DMS53 treated with DMSO at 0.1 percent for 48 hours (cell line): ENCODE measurements around the gene NYNRIN.

Source experiments
- DNase-seq: peaks from one replicate; lab custom pipeline; 2025; ENCODE audit not compliant: unreplicated experiment; lab: John Stamatoyannopoulos, UW

Gene NYNRIN

DNA sequence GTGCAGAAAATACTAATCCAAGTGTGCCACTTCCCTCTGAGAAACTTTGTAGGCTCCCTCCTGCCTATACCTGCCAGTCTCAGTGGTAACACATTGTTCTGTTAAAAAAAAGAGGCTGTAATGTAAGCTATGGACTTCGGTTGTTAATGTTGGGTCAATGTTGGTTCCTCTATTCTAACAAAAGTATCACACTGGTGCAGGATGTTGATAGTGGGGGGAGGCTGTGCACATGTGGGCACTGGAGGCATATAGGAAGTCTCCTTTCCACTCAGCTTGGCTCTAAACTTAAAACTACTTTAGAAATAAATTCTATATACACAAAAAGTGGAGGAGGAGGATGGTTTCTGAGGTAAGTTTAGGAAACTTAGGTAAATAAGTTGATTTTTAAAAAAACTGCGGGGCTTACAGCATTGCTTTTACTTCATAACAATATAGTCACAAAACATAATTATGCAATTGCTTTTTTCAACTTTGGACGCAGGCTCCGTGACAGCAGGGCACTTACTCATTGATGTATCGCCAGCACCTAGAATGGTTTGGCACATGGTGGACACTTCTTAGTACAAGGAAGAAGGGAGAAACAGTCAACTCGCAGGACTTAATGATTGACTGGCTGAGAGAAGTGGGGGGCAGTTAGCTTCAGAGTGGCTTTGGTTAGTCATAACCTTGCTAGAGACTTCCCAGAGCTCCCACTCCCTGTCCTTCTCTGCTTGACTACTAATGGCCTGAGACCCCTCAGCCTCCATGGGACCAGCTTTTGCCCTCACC is 7.9 kb upstream of the NYNRIN start:
- DNase-seq, result no peak

DNA sequence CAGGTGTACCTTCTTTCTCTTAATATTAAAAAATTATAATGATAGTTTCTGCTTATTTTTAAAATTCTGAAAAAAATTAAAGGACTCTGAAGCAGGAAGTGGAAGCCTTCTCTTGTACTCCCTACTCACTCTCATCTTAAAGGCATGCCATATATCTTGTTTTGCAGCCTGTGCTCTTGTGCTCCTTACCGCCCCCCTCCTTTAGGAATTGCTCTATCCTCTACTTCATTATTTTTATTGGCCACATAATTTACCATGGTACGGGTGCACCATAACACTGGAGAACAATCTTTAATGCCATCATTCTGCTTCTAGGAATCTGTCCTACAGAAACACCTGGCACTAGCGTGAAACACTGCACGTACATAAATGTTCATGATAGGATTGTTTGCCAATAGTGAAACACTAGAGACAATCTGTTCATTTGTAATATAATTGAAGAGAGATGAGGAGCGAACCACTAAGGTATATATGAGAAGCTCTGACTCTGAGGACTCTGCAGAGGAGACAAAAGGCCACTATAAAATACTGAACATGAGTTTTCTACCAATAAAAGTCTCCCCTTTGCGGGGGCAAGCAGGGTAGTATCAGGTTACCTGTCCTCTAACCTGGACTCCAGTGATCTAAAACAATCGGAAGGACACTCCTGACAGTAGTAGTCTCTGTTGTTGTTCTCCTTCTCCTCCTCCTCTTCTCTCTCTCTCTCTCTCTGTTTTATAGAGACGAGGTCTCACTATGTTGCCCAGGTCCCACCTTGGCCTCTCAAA is 6.3 kb upstream of the NYNRIN start:
- DNase-seq, result peak; percentile 86

DNA sequence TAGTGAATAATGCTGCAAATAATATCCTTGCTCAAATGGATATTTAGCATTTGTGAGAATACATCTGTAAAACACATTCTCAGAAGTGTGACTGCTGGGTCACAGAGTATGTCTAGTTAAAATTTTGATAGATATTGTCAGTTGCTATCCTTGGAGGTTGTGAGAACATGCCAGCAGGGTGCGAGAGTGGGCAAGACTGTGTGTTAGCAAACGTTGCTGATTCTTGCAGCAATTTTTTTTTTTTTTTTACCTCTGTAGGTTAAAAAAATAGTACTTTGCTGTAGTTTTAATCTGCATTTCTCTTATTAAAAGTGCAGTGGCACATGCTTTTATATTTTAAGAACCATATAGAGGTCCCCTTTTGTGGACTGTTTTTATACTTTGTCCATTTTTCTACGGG is 4.5 kb upstream of the NYNRIN start:
- no peak for DNase-seq

DNA sequence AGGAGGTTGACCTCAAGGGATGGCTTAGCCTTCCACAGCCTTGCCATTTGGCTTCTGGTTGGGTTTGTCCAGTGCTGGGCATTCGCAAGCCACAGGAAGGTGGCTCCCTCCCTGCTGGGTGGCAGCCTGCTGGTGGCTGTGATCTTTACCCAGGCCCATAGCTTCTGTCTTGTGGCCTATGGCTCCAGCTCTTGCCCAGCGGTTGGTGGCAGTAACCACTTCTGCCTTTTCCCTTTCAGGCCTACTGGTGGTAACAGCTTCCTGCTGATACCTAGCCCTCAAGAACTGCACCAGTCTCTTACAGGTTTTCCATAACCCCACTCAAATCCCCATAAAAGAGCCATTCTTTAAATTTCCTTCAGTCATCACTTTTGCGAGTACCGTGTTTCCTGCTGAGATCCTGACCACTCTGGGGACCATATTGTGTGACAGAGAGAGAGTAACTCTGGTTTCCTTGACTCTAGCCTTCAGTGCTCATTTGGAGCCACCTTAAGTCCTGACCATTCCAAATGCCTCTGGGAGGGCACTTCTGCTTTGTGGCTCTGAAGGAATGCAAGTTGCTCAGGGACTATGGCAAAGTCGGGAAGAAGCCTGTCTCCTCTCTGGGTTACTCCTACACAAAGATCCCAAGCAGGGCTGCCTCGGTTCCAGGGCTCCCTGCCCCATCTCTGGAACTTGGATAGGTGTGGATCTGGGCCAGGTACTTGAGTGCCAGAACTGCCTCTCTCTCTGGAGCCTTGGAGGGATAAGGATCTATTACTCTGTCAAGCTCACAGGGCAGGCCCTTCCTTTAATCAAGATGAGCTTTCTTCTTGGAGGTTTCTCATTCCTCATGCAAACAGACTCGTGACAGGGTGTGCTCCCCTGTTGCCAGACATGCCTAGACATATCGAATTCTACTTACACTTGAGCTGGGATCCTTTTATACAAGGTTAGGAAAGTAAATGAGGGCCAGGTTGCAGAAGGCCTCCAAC is 2.9 kb upstream of the NYNRIN start:
- DNase-seq, result no peak

DNA sequence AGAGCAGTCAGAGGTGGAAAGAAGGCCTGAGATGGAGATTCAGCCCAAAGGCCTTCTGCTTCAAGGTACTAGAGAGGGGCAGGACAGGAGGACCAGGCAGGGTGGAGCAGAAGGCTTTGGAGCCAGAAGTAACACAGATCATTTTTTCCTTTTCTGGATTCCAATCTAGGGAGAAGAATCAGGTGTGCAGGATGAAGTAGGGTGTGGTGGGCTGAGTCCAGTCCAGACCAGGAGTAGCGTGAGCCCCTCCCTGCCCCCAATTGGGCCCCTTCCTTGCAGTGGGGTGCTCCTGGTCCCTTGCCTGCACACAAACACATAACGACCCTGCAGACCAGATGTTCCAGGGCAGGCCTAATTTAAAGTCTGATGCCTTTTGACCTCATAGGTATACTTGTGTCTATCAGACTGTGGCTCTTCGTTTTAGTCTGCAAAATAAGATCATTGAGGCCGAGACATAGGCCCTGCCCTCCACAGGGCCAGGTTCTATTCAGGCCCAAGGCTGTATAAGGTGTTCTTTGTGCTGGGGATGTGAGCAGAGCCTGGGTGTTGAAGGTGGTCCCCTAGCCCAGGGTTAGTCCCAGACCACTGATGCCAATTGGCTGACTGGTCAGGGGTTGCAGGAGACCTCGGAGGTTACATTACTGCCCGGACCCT is 1.0 kb upstream of the NYNRIN start:
- DNase-seq, result no peak

DNA sequence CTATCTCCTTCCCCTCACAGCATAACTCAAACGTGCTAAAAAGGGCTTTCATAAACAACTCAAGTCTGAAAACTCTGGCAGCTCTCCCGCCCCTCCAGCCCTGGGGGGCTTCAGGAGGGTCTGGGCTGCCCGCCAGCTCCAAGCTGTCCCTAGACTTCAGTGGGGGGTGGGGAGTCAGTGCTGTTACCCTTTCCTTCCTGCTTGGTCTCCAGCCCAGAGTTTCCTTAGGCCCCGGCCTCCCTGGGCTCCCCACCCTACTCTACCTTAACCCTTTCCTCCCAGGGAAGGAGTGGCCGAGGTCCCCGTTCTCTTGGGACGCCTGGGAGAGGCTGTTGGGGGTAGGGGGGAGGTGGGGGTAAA is 530 bp upstream of the NYNRIN start:
- no peak for DNase-seq

DNA sequence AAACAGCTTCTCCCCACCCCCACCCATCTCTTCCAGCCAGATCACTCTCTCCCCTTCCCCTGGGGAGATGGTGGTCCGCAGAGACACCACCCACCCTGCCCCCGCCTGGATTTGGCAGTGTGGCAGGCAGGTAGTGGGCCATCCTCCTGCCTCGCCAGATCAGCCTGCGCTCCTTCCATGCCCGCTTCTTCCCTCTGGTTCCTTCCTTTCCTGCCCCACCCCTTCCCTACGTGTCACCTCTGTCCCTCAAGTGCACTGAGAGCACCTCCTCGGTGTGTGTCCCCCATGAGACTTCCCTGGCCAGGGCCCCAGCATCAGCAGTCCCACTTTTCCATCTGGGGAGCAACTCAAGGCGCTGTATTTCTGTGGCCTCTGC is 632 bp downstream of the NYNRIN start:
- DNase-seq, result no peak

DNA sequence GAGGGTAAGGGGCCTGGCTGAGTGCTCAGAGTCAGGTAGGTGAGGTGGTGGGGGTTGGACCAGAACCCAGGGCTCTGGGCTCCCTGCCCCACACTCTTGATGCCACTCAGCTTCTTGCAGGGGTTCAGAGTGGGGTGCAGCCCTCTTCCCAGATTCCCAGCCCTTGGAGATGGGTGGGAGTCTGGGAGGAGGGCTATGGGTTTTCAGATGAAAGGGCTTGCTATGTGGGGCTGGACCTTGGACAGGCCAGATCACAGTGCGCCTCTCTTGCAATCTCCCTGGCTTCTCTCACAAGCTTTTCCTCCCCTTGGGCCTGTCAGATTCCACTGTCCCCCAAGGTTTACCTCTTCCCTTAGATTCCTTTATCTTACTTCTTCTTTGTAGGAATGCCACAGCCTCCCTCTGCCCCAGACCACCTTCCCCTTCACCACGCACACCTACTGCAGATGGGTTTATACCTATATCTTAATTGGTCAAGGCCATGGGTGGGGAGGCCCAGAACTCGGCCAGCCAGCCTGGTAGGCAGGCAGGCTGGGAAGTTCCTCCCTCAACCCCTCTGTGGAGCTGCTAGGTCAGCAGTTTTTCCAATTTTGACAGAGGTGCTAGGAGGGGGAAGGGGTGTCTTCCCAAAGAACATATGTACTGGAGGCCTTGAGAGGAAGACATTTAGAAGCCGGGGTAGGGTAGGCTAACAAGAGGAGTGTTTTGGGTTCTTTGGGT is 1.4 kb downstream of the NYNRIN start:
- no peak for DNase-seq

DNA sequence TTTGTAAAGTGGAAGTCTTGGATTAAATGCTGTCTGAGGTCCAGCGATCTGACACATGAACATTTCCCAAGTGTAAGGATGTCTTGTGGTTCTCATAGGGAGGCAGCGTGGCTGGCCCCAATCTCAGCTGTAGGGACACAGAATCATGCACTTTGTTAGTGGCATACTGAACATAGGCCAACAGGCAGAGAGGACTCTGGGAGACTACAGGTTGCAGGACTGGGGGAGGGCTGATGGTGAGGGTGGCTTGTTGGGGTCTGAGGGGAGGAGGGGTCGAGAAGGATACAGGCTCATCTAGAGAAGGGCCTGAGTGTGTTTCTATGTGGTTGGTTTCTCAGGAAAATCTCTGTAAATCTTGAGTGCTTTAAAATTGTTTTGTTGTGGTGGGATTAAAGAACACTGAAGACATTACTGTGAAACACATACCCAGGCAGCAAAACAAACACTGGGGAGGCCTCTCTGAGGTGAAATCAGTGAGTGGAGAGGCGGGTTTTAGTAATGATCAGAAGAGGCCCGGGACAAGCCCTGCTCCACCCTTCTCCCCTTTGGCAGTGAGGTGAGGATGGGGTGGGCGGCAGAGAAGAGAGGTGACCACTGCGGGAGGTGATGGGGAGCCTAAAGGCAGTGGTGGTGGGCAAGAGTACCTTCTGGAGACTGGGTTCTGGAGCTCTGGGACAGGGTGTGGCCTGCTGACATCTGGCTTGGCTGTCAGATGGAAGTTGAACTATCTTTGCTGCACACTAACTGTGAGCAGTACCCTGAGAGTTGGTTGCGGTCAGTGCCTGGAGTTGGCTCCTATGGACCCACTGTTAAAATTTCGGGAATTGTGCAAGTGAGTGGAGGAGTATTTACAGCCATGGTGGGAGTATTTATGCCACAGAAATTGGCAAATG is 3.3 kb downstream of the NYNRIN start:
- DNase-seq, result no peak

DNA sequence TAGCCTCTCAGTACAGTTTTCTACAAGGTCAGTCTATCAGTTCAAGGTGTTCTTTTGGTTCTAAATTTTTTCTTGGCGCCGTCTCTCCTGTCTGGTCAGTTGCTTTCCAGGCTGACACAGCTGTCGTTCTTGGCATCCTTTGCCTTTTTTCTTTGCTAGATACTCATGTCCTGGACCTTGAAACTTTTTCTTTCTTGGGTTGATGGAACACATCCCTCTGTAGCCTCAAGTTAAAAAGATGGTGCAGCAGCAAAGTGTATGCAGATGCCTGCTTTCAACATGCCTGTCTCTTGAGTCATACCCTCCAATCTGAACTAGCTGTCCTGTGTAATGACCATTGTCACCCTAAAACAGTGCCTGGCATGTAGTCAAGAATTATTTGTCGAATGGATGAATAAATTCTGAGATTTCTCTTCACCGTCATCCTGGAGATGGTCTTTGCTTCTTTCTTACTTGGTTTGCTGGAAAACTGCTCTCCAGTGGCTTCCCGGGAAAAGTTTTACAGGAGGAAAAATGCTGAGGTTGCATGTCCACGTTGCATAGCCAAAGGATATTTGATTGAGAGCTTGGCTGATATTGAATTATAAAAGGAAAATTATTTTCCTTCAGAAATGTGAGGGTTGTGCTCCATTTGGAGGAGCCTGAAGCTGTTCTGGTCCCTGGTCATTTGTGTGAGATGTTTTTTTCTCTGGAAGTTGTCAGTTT is 4.6 kb downstream of the NYNRIN start:
- no peak for DNase-seq

DNA sequence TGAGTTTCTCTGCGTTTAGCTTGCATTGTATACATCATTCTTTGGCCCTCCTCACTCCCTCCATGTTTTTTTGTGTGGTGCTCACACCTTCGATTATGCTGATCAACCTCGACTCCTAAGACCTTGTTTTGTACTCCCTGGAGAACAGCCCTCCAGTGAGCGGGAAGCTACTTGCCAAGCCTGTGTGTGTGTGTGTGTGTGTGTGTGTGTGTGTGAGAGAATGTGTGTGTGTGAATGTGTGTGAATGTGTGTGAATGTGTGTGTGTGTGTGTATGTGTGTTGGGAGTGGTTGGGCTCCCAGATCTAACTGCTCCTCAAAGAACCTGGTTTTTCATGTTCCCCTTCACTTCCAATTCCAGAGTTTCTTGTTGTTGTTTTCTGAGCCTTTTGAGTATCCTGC is 6.0 kb downstream of the NYNRIN start:
- no peak for DNase-seq

DNA sequence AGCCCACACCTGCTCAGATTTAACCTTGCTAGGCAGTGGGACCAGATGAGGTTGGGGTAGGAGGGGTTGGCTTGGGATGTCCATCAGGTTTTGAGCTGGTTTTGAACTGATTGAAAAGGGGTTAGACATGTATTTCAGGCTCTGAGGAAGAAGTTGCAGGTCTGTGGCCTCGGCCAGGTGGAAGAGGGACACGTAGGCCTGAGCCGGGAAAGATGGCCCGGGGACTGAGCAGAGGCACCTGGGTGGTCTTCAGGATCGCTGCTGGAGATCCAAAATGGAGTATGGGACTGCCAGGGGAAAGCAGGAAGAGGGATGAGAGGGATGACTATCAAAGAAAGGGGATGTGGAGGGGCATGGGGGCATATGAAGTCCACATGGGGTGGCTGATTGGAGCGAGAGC is 7.6 kb downstream of the NYNRIN start:
- no peak for DNase-seq

DNA sequence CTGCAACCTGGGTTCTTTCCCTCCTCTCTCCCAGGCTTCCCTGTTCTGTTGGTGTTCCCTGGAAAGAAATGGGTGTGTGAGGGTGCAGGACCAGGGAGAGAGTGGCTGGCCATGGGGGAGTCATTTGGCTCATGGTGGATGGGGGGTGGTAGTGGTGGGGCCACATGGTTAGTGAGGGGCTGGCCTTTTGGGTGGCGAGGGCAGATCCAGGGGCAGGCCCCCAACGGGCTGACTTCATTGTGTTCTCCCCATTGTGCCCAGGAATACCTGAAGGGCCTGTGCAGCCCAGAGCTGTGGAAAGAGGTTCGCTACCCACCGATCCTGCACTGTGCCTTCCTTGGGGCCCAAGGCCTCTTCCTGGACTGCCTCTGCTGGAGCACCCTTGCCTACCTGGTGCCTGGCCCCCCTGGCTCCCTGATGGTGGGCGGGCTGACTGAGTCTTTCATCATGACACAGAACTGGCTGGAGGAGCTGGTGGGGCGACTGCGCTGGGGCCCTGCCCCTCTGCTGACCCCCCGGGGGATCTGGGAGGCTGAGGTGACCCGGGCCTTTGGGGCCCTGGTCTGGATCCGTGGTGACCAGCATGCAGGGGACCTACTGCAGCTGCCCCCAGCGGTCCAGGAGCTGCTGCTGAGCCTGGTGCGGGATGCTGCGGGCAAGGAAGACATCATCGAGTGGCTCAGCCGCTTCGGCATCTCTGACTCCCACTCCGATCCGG is 9.0 kb downstream of the NYNRIN start:
- no peak for DNase-seq

DNA sequence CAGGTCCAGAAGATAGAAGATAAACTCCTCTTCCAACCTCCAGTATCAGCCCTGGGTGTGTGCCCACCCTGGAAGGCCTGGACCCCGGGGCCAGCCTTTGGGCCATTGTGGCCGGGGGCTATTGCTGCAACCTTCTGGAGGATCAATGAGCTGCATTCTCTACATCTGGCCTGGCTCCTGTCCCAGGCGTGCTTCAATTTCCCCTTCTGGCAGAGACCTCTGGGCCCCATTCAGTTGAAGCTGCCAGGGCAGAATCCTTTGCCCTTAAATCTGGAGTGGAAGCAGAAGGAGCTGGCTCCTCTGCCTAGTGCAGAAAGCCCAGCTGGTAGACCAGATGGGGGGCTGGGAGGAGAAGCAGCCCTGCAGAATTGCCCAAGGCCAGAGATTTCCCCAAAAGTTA is 10.0 kb downstream of the NYNRIN start:
- DNase-seq, result no peak

DNA sequence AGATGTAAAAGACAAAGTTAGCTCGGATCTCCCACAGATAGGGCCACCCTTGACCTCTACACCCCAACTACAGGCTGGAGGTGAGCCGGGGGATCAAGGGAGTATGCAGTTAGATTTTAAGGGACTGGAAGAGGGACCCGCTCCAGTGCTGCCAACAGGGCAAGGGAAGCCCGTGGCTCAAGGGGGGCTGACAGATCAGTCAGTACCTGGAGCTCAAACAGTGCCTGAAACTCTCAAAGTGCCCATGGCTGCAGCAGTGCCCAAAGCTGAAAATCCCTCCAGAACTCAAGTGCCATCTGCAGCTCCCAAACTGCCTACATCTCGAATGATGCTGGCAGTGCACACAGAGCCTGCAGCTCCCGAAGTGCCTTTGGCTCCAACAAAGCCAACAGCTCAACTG is 10.4 kb downstream of the NYNRIN start:
- DNase-seq, result no peak

DNA sequence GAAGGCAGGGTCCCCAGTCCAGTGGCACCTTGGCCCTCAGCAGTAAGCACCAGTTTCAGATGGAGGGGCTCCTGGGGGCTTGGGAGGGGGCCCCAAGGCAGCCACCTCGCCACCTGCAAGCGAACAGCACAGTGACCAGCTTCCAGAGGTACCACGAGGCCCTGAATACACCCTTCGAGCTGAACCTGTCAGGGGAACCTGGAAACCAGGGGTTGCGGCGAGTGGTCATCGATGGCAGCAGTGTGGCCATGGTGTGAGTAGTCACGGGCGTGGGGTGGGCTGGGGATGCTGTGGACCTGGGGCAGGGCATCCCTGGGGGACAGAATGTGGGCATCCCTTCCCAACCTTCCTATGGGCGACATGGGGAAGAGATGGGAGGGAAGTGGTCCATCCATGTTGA is 11.2 kb downstream of the NYNRIN start:
- DNase-seq, result no peak

DNA sequence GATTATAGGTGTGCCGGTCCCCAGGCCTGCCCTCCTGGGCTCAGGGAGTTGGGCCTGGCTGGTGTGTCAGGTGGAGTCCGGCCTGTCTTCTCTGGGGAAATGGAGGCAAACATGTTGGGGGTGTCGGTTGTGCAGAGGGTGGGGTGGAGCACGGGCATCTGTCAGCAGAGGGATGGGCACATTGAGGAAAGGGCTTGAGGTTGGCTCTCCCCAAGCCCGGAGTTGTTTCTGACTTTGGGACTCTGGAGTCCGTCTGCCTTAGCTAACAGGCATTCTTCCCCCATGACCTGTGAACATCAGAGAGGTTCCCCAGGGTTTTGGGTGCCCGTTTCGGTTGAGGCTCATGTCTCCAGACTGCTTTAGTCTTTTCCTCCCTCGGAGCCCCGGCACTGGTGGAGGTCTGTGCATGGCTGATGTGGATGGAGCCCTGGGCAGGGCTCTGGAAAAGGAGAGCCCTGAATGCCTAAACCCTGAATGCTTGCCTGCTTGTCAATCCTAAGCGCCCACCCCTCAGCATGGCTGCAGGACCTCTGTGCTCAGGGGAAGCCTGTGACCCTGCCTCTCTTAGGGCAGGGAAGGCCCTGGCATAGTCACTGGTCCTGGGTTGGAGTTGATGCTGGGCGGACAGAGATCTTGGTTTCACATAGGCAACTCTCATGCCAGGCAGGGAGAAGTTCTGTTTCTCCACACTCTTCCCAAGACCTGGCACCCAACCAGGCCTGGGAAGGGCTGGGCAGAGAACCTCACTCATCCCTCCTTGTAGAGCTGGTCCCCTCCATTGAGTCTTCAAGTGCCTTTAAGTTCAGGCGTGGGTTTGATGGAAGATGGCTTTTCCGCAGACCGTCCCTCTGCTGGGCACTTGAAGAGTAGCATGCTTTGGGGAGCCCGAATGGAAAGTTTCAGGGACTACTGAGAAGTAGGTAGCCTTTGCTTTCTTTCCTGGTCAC is 12.9 kb downstream of the NYNRIN start:
- DNase-seq, result no peak
